ENCODE data around the gene PTGIS. TPM values are rescaled to one million over a fixed set of nuclear protein-coding genes. Genes with fewer than 3 reads are reported as not detected.

PTGIS gene
- total RNA-seq, 1 experiment from 2014 or later, result 20.0 TPM

DNA sequence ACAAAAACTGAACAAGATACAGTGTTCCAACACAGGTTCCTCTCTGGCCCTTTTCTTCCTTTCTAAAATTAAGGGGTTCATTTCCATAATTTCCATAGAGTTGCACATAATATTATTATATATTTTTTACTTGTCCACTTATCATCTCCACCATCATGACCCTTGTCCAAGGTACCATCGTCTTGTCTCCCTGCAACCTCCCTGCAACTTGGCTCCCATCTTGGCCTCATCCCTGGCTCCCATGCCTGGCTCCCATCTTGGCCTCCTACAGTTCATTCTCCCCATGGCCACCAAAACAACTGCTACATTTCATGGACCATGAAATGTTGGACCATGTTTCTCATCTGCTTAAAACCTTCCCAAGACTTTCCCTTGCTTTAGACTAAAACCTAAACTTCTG, 82.4 kb downstream of the PTGIS start:
- H3K27ac ChIP-seq (ENCODE audit: insufficient read length, low read depth, low read length), result no peak overlapping the region
- peaks cover 73% of the 10 kb centered on the region for H3K27me3 Mint-ChIP-seq (ENCODE audit: low read depth)
- TF ChIP-seq, protein P1, sequence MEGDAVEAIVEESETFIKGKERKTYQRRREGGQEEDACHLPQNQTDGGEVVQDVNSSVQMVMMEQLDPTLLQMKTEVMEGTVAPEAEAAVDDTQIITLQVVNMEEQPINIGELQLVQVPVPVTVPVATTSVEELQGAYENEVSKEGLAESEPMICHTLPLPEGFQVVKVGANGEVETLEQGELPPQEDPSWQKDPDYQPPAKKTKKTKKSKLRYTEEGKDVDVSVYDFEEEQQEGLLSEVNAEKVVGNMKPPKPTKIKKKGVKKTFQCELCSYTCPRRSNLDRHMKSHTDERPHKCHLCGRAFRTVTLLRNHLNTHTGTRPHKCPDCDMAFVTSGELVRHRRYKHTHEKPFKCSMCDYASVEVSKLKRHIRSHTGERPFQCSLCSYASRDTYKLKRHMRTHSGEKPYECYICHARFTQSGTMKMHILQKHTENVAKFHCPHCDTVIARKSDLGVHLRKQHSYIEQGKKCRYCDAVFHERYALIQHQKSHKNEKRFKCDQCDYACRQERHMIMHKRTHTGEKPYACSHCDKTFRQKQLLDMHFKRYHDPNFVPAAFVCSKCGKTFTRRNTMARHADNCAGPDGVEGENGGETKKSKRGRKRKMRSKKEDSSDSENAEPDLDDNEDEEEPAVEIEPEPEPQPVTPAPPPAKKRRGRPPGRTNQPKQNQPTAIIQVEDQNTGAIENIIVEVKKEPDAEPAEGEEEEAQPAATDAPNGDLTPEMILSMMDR (conservative IDR thresholded peaks at IDR 0.05), result no peak
- no peak overlapping the region for H2BK12ac ChIP-seq (ENCODE audit: insufficient read length, low read depth, low read length)
- no peaks in the 10 kb centered on the region for H3K4me1 ChIP-seq (ENCODE audit: insufficient read depth, low read length)
- H3K79me1 ChIP-seq (ENCODE audit: insufficient read depth, low read depth, low read length, poor library complexity, severe bottlenecking), result no peaks in the 10 kb centered on the region
- no peak overlapping the region for H4K91ac ChIP-seq (ENCODE audit: insufficient read length, low read depth, low read length)
- H3K79me2 ChIP-seq (ENCODE audit: insufficient read depth, low read length), result no peaks in the 10 kb centered on the region
- H3K36me3 Mint-ChIP-seq (ENCODE audit: insufficient read depth in 1 of 3, low read depth in 3 of 3), result peaks cover 0 to 5% (median 2%) of the 10 kb centered on the region in 3 experiments; a peak in 3 of 7 replicates
- H3K9me3 ChIP-seq (ENCODE audit: control insufficient read depth, low read depth, low read length), result no peaks in the 10 kb centered on the region
- H3K4me3 Mint-ChIP-seq, result no peak overlapping the region; a peak in 1 of 5 replicates
- no peaks in the 10 kb centered on the region for H4K20me1 ChIP-seq (ENCODE audit: control insufficient read depth, insufficient read depth, insufficient read length)
- H2BK120ac ChIP-seq (ENCODE audit: low read depth, low read length, poor library complexity, severe bottlenecking), result no peak overlapping the region
- H3K4me2 ChIP-seq (ENCODE audit: insufficient read depth, insufficient read length, low read length), result no peak overlapping the region
- peaks cover 14% of the 10 kb centered on the region for H3K23me2 ChIP-seq (ENCODE audit: insufficient read length, low read depth, low read length, poor library complexity, severe bottlenecking)
- H2BK5ac ChIP-seq (ENCODE audit: insufficient read length, low read length), result no peak overlapping the region
- H3K9ac ChIP-seq (ENCODE audit: extremely low read depth, insufficient read length, low read length), result no peak overlapping the region
- H2AK5ac ChIP-seq (ENCODE audit: insufficient read length, low read length), result no peak overlapping the region
- no peaks in the 10 kb centered on the region; the same call in 1 of the 2 replicates for H3K27me3 ChIP-seq (ENCODE audit: insufficient read depth, low read length)
- no CpG with 5 or more reads among the region's 1 CpG for WGBS (ENCODE audit: extremely low coverage, insufficient read length, low lambda C conversion rate)
- no peak overlapping the region for H4K5ac ChIP-seq (ENCODE audit: insufficient read length, low read depth, low read length)
- H3K14ac ChIP-seq (ENCODE audit: insufficient read depth, low read length), result no peak overlapping the region
- H3K4ac ChIP-seq (ENCODE audit: low read depth, low read length), result no peak overlapping the region
- no peak overlapping the region for H3K18ac ChIP-seq (ENCODE audit: insufficient read length, low read depth, low read length)
- no peak overlapping the region for H2BK20ac ChIP-seq (ENCODE audit: low read depth, low read length, poor library complexity, severe bottlenecking)
- no peak for DNase-seq
- H3K4me1 Mint-ChIP-seq, result peaks cover 2 to 5% of the 10 kb centered on the region in 2 experiments; a peak in 2 of 4 replicates
- no peak overlapping the region for H3K27ac Mint-ChIP-seq
- no peak overlapping the region for H3K23ac ChIP-seq (ENCODE audit: insufficient read length, low read depth, low read length)
- no peak overlapping the region for H4K8ac ChIP-seq (replicated peaks; ENCODE audit: insufficient read length, low read depth, low read length)
- H3T11ph ChIP-seq (ENCODE audit: low read length), result no peak overlapping the region
- no peaks in the 10 kb centered on the region; a peak in 1 of 5 replicates for H3K9me3 Mint-ChIP-seq
- H3K56ac ChIP-seq (ENCODE audit: insufficient read length, low read depth, low read length), result no peak overlapping the region
- no peak overlapping the region for H2BK15ac ChIP-seq (ENCODE audit: low read depth, low read length)
- no peak overlapping the region for H2AFZ ChIP-seq (ENCODE audit: low read length)

All from H9 (cell line).